Natural killer cell (primary cell): ENCODE results near the gene TMEM31. TPM values are rescaled to one million over a fixed set of nuclear protein-coding genes. Genes with fewer than 3 reads are reported as not detected.

ENCODE experiments used
- total RNA-seq, 4 donors: library from RNA; stranded (reverse); fragments of 120-200 nt in 1 of 4; gene quantifications; one replicate each; pipeline versions ENCODE4 v1.2.3 to v1.2.4, GENCODE V29; 2013 to 2022

The TMEM31 gene
- total RNA-seq, 3 donors from 2014 or later (not counting 1 experiment from before 2014, with no cell fraction given): not detected

Other genes starting within 250 kb of the TMEM31 start
- gene RAB40A, start 191.4 kb upstream of the TMEM31 start, total RNA-seq: not detected
- gene TCEAL4, start 125.4 kb upstream of the TMEM31 start, total RNA-seq: 1 to 10 TPM; 3.2 to 5.2 (median 4.9) TPM
- gene TCEAL3, start 102.9 kb upstream of the TMEM31 start, total RNA-seq: 1 to 10 TPM; 6.2 to 8.7 (median 8.4) TPM
- gene TCEAL1, start 81.9 kb upstream of the TMEM31 start, total RNA-seq: 1 to 10 TPM; 6.4 to 7.1 (median 6.7) TPM
- 100 to 1,000 TPM; 136 to 227 (median 141) TPM for gene MORF4L2, start 24.2 kb upstream of the TMEM31 start, total RNA-seq
- not detected for gene PLP1, start 65.9 kb downstream of the TMEM31 start, total RNA-seq
- gene RAB9B, start 121.3 kb downstream of the TMEM31 start, total RNA-seq: under 1 TPM; 0.45 to 0.64 (median 0.50) TPM